ENCODE data around the gene GAB1. TPM values are rescaled to one million over a fixed set of nuclear protein-coding genes. Genes with fewer than 3 reads are reported as not detected.
A peak's percentile ranks its signal among the peaks of the same experiment; 100 is the strongest.

The GAB1 gene
- total and polyA plus RNA-seq, 2 of the 13 experiments (the other 11 are each of a cell fraction or from before 2014, with no cell fraction given), result 8.7 to 14.7 TPM

- peak; percentile 27; the same call in 1 of the 2 replicates for TF ChIP-seq ZNF605 (CRISPR knock-in tag; IDR thresholded peaks at IDR 0.05)
- TF ChIP-seq FOXP4 (CRISPR knock-in tag; IDR thresholded peaks at IDR 0.05), result peak; percentile 27; the same call in 1 of the 2 replicates
- peak; percentile 66 for TF ChIP-seq SALL1 (CRISPR knock-in tag; IDR thresholded peaks at IDR 0.05)
- no peak for TF ChIP-seq MAFF (IDR thresholded peaks at IDR 0.05; ENCODE audit: low read depth, low read length)
- no peak for TF ChIP-seq ZNF362 (CRISPR knock-in tag; IDR thresholded peaks at IDR 0.05; ENCODE audit: borderline replicate concordance)
- no peak for TF ChIP-seq BRF2 (CRISPR knock-in tag; IDR thresholded peaks at IDR 0.05)
- no peak for TF ChIP-seq ZNF709 (CRISPR knock-in tag; IDR thresholded peaks at IDR 0.05)
- 0 out of 2 replicates have a peak, but pooled peaks have one; percentile 7 for TF ChIP-seq ZBTB43 (CRISPR knock-in tag; conservative IDR thresholded peaks at IDR 0.05)
- no peak for TF ChIP-seq NFIB (CRISPR knock-in tag; IDR thresholded peaks at IDR 0.05; ENCODE audit: borderline replicate concordance)
- TF ChIP-seq PRMT3 (CRISPR knock-in tag; IDR thresholded peaks at IDR 0.05; ENCODE audit: borderline replicate concordance, low read depth), result no peak
- no peak for TF ChIP-seq RAD51 (IDR thresholded peaks at IDR 0.05; ENCODE audit: borderline replicate concordance)
- peak in 1 of 2 experiments; percentile 38; a peak in 1 of 4 replicates for TF ChIP-seq HMGXB4 (CRISPR knock-in tag; IDR thresholded peaks at IDR 0.05; ENCODE audit: borderline replicate concordance in 1 of 2, low read depth in 1 of 2)
- no peak for TF ChIP-seq ZGPAT (CRISPR knock-in tag; IDR thresholded peaks at IDR 0.05)
- TF ChIP-seq ZBTB46 (CRISPR knock-in tag; IDR thresholded peaks at IDR 0.05; ENCODE audit: borderline replicate concordance), result no peak
- 0 out of 2 replicates have a peak, but pooled peaks have one; percentile 1 for TF ChIP-seq ZFX (CRISPR knock-in tag; IDR thresholded peaks at IDR 0.05; ENCODE audit: low read depth)
- 0 out of 2 replicates have a peak, but pooled peaks have one; percentile 31 for TF ChIP-seq ZFY (CRISPR knock-in tag; IDR thresholded peaks at IDR 0.05)
Measured at GRCh38 chr4:143337600-143338287, 1.1 kb downstream of the GAB1 start (continued).
